Stimulated activated CD8-positive, alpha-beta memory T cell treated with anti-CD3 and anti-CD28 coated beads, Interleukin-2, amount 100 ng/mL, for 48 hours (primary cell): ENCODE results near the gene DGKQ.
"Not testable (repeated sequence)": the region's sequence is repeated elsewhere in the genome, so short reads cannot be mapped to it uniquely, and the experiment has no call there.

Experiments used
- DNase-seq, 2 donors: peaks; one replicate each; pipeline ENCODE4 v3.0.0-alpha.2; 2020; ENCODE audit warnings: low read depth in 2 of 2

The DGKQ gene

GRCh38 chr4:950136-951020 is 23.0 kb downstream of the DGKQ start:
- no peak for DNase-seq

GRCh38 chr4:949656-950055 is 23.7 kb downstream of the DGKQ start:
- no peak for DNase-seq

GRCh38 chr4:948936-949300 is 24.5 kb downstream of the DGKQ start:
- no peak for DNase-seq

- no peak for DNase-seq
These were observed 25.1 kb downstream of the DGKQ start for GRCh38 chr4:948101-948935.

GRCh38 chr4:947491-947971 is 25.8 kb downstream of the DGKQ start:
- no peak for DNase-seq

GRCh38 chr4:946517-947471 is 26.6 kb downstream of the DGKQ start:
- no peak for DNase-seq

GRCh38 chr4:946103-946450 is 27.3 kb downstream of the DGKQ start:
- DNase-seq = no peak

GRCh38 chr4:945274-946102 is 27.9 kb downstream of the DGKQ start:
- no peak for DNase-seq

- not testable (repeated sequence) for DNase-seq
These were observed 33.9 kb downstream of the DGKQ start for GRCh38 chr4:939508-939907.

- no peak for DNase-seq
These were observed 40.7 kb downstream of the DGKQ start for GRCh38 chr4:932713-933070.

- peak; percentile 97 for DNase-seq
These were observed 41.2 kb downstream of the DGKQ start, which contains the start of the genes GAK and TMEM175 for GRCh38 chr4:931960-932712. Gene GAK, minus strand, starts transcription at chr4:932316. Its CDS starts 129 bp downstream, at chr4:932187. Gene TMEM175, plus strand, starts transcription at chr4:932460. Its CDS starts 15,280 bp downstream, at chr4:947740.

GRCh38 chr4:931194-931959 is 42.0 kb downstream of the DGKQ start:
- no peak for DNase-seq

- no peak for DNase-seq
These were observed 42.6 kb downstream of the DGKQ start for GRCh38 chr4:930827-931193.

GRCh38 chr4:930028-930551 is 43.3 kb downstream of the DGKQ start:
- DNase-seq = no peak

GRCh38 chr4:929096-929765 is 44.1 kb downstream of the DGKQ start:
- no peak for DNase-seq

GRCh38 chr4:927566-927965 is 45.8 kb downstream of the DGKQ start:
- not testable (repeated sequence) for DNase-seq

- no peak for DNase-seq
These were observed 46.8 kb downstream of the DGKQ start for GRCh38 chr4:926538-926937.

- no peak for DNase-seq
These were observed 47.4 kb downstream of the DGKQ start for GRCh38 chr4:925771-926500.
